ENCODE measurements around the gene INPP1.
"Not testable (repeated sequence)": the region's sequence is repeated elsewhere in the genome, so short reads cannot be mapped to it uniquely, and the experiment has no call there.

INPP1 gene

DNA sequence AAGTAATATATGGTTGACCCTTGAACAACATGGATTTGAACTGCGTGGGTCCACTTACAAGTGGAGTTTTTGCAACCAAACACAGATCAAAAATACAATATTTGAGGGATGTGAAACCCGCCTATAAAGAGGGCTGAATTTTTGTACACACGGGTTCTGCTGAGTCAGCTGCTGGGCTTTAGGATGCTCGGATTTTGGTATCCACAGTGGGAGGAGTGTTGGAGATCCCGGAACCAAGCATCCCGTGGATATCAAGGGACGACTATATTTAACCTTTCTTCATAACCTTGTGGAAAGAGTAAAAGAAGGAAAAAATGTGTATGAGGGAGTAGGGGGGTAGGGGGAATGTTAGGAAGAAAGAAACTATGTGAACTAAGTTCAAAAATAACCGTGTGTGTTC, 10.0 kb upstream of the INPP1 start:
- DNase-seq (ENCODE audit: low read depth in 2 of 3, low spot score in 2 of 3) = no peak

DNA sequence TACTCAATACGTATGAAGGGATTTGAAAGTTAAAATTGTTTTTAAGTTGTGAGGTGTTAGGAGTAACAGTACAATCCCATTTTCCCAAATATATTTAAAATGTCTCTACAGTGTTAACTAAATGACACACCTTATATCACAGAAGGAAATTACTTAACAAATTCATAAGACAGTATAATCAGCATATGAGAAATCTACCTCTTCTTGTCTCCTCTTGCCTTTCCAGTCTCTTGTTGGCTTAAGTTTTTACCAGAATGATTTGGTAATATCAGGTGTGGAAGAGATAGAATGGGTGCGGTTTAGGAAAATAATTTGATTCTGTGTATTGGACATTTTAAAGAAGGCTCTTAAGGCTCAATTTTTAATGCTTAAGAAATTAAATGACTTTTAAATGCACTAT, 9.5 kb upstream of the INPP1 start:
- no peak for DNase-seq (ENCODE audit: low read depth in 2 of 3, low spot score in 2 of 3)

DNA sequence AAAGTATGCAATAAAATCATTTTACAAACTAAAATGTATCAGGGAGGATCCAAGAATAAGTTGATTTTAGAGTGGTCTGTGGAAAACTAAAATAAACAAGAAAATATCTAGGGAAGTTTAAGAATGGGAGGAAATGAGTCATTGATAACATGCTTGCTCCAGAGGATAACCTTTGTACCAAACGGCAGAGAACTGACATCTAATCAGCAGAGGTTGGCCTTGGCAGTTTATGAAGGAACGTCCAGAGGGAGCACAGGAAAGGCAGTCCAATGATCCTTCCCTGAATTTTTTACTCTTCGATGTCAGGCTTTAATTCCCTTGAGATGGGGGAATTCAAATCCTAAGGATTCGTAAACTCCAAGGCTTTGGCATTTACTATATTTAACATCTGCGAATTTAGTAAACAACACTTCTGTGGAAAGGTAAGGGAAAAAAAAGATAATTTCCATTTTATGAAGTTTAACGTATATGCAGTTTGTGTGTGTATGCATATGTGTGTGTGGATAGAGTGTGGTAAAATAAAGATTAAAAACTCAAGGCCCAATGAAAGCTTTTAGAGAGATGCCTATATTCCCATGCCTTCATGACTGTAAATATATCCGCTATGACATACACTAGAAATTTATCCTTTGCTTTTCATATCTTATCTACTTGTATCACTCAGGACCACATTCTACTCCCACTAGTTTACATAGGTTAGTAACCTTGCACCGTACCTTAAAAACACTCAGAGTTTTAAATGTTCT, 8.7 kb upstream of the INPP1 start:
- no peak for DNase-seq (ENCODE audit: low read depth in 2 of 3, low spot score in 2 of 3)

DNA sequence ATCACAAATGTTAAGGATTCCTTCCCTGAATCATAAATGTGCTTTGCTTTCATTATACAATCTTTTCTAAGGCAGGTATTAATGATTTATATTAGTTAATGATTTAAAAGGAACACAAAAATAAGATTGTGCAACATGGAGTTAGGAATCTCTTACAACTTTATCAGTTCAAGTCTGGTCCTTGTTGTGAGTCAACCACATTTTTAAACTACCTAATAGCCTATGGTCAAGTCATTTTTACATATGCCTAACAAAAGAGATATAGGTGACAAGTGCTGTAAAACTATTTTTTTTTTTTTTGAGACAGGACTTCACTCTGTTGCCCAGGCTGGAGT, 8.2 kb upstream of the INPP1 start:
- DNase-seq (ENCODE audit: low read depth in 2 of 3, low spot score in 2 of 3) = no peak

DNA sequence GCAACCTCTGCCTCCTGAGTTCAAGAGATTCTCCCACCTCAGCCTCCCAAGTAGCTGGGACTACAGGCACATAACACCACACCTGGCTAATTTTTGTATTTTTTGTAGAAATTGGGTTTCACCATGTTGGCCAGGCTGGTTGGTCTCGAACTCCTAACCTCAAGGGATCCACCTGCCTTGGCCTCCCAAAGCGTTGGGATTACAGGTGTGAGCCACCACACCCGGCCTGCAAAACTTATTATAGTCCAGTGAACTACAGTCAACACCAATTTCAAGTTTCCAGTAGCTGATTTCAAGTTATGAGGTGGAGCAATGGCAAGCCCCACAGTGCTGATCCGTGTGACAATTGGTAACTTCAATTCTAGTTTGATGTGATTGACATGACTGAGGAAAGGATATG, 7.8 kb upstream of the INPP1 start:
- not testable (repeated sequence) for DNase-seq (ENCODE audit: low read depth in 2 of 3, low spot score in 2 of 3)

DNA sequence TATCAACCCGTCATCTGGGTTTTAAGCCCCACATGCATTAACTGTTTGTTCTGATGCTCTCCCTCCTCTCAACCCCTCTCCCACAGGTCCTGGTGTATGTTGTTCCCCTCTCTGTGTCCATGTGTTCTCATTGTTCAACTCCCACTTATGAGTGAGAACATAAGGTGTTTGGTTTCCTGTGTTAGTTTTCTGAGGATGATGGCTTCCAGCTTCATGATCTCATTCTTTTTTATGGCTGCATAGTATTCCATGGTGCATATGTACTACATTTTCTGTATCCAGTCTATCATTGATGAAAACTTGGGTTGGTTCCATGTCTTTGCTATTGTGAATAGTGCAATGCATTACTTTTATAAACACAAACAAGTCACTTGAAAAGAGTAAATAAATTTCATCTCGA, 7.0 kb upstream of the INPP1 start:
- no peak for DNase-seq (ENCODE audit: low read depth in 2 of 3, low spot score in 2 of 3)

DNA sequence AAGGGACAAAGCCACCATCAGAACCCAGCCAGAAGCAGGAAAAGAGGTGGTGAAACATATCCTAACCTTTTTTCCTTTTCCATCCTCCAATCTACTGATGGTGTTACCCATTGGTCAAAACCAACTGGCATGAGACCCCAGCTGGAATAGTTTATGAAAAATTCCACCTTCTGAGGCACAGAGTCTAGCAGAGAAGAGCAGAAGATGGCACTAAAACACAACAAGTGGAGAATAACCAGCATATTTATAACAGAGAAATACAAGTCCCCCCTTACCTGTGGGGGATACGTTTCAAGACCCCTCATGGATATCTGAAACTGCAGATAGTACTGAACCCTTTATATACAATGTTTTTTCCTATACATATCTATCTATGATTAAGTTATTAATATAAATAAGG, 4.9 kb upstream of the INPP1 start:
- no peak for DNase-seq (ENCODE audit: low read depth in 2 of 3, low spot score in 2 of 3)

DNA sequence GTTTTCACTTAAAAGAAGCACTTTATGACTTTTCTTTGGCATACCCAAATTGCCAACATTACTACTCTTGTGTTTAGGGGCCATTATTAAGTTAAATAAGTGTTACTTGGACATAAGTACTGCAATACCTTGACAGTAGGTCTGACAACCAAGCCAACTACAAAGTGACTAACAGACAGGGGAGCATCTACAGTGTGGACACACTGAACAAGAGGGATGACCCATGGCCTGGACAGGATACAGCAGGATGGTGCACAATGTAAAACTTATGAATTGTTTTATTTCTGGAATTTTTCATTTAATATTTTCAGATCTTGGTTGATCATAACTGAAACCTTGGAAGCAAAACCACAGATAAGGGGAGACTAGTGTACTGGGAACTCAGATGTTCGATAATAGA, 4.0 kb upstream of the INPP1 start:
- DNase-seq (ENCODE audit: low read depth in 2 of 3, low spot score in 2 of 3) = no peak

DNA sequence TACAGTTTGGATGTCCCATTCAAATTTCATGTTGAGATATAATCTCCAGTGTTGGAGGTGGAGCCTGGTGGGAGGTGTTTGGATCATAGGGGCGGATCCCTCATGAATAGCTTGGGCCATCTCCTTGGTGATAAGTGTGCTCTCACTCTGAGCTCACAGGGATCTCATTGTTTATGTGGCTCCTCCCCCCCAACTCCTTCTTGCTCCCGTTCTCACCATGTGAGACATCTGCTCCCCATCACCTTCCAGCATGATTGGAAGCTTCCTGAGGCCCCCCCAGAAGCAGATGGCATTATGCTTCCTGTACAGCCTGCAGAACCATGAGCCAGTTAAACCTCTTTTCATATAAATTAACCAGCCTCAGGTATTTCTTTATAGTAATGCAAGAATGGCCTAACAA, 3.0 kb upstream of the INPP1 start:
- no peak for DNase-seq (ENCODE audit: low read depth in 2 of 3, low spot score in 2 of 3)

DNA sequence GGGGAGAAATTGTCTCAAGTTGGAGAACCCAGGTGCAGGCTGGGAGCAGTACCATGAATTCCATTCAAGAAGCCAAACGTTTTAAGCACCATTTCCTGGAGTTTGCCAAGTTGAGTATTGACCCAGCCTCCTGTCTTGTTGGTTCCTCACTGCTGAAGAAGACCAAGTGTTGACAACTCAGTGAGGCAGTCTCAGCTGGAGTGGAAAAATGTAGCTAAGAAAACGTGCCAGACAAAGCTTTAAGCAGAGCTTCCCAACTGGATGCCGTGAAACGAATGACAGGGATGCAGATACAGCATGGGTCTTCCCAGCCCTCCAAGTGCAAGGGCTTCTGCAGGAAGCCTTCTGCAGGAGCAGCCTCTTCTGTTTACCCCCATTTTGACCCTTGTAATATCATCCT, 778 bp upstream of the INPP1 start:
- no peak for DNase-seq (ENCODE audit: low read depth in 2 of 3, low spot score in 2 of 3)

DNA sequence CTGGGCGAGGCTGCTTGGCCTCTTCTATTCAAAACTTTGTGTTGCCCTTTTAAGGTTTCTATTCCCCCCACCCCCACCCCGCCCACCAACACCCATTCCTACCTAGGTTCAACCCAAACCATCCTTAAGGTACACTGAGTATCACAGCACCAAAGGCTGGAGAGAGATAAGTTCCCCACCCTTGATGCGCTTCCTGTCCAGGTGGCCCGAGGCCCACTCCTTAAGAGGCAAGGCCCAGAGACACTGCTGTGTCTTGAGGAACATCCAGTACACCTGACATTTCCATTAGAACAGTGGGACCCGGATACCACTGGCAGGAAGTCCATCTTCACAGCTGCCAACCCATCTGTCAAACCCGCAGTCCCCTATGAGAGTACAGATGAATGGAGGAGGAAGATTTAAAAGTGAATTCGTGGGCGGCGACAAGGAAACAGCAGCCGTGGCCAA, 277 bp upstream of the INPP1 start:
- DNase-seq (ENCODE audit: low read depth in 2 of 3, low spot score in 2 of 3) = no peak

DNA sequence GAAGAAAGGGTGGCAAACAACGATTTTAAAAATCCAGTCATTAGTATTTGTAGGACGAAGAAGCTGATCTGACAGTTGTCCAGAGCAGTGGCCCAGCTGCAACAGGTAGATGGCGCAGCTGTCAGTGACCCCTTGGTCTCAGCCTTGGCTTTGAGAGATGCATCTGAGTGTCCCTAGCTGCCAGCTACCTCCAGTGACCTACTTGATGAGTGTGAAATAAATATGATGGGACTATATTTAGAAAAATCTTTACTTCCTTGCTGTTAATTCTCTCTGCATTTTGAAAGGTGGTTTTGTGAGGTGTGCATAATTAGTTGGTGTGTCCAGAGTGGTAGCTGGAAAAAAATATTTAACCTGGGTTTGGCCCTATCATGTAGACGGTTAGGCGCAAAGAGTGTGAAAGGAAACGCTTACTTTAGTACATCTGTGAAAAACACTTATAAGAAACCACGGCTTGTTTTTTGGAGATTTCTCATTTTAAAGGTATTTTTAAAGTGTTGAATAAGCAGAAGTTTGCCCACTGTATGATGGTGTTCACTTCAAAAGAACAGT, 963 bp downstream of the INPP1 start:
- DNase-seq (ENCODE audit: low read depth in 2 of 3, low spot score in 2 of 3) = no peak

DNA sequence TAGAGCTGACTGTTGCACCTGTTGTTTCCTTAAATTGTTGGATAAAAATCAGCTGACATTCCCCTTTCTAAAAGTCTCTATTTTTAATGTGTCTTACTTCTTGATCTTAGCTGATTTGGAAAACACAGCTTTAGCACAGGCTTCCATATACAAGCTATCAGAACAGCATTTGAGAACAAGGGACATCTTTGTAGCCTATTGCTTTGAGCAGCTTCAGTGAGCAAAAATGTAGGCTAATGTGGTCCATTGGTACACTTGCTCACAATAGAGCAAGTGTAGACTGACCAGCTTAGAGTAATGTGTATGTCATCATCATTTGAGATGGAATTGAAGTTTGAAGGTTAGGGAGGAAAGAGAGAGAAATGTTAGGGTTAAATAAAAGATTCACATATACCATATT, 7.0 kb downstream of the INPP1 start:
- no peak for DNase-seq (ENCODE audit: low read depth in 2 of 3, low spot score in 2 of 3)

DNA sequence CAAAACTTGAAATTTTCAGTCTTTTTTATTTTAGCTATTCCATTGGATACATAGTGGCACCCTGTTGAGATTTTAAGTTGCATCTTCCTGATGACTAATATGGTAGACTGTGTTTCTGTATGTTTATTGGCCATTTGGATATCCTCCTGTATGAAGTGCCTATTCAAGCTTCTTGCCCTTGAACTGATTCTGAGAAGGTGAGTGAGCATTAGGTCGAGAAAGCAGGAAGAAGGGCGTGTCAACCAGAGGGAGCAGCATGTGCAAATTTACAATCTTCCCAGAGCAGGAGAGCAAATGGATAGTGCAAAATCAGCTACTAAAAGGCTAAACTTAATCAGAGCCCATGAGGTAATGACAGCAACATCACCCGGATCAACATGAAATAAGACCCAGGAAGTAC, 8.6 kb downstream of the INPP1 start:
- no peak for DNase-seq (ENCODE audit: low read depth in 2 of 3, low spot score in 2 of 3)

DNA sequence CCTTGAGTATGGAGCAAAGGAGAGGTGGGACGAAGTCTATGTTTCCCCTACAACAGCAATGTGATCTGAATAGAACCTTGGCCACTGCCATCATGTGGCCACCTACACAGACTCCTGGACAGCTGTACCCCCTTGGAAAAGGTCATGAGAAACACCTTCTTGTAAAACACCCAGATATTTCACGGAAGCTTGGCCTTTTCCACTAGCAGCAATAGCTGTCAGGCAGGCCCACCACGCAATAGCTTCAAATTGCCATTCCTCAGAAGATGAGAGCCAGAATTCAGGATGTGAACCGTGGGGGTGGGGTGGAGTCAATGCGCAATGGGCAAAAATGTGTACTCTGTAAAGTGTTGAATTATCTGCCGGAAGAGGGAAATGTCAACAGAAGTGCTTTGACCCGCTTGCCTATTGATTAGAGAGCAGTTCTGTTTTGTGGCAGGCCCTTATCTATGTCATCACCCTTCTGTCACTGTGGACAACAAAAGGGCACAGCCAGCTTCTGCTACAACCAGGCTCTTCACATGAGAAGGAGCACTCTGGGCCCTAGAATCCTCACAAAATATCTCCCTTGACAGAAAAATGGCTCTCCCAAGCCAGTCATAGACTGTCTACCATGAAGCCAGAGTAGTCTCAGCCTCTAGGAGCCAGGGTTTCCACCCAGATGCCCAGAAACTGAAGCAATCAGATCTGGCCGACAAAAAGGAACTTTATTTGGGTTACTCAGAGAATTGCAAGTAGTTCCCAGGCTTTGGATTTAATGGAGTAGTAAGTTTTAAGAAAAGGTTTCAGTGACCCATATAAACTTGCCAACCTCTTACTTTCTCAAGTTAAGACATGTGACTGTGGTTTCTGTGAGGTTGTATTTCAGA, 9.5 kb downstream of the INPP1 start:
- DNase-seq (ENCODE audit: low read depth in 2 of 3, low spot score in 2 of 3) = no peak

DNA sequence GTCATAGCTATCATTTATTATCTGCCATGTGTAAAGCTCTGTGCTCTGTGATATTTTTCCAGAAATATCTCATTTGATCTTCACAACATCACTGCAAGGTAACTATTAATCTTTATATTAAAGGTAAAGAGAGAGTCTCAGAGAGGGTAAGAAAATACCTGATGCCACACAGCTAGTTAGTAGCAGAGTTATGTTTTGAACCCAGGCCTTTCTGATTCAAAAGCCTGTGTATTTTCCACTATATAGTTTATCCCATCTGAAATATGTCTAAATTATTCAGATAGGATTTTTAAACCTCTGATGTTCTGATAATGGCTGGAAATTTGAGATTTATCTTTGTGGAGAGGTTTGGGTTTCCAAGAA, 10.1 kb downstream of the INPP1 start:
- DNase-seq (ENCODE audit: low read depth in 2 of 3, low spot score in 2 of 3) = no peak

DNA sequence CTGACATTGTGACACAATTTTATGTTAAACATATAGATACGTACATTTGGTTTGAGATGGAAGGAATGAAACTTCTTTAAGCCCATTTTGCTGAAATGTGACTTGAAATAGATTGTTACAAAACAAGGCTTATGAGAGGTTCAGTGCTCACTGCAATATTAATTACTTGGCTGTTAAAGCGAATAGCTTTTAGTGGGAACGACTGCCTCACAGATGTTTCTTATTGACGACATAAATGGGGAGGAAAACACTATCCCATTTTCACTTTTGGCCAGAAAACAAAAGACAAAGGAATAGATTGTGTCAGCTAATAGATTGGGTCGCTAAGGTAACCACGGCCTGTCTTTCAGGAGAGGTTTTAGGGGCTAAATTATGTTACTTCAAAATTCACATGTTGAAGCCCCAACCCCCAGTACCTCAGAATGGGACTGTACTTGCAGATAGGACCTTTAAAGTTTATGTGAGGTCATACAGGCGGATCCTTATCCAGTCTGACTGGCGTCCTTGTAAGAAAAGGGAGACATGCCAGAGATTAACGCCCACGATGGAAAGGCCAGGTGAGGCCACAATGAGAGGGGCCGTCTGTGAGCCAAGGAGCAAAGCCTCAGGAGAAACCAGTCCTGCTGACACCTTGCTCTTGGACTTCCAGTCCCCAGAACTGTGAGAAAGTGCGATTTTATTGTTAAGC, 10.8 kb downstream of the INPP1 start:
- DNase-seq (ENCODE audit: low read depth in 2 of 3, low spot score in 2 of 3) = no peak

DNA sequence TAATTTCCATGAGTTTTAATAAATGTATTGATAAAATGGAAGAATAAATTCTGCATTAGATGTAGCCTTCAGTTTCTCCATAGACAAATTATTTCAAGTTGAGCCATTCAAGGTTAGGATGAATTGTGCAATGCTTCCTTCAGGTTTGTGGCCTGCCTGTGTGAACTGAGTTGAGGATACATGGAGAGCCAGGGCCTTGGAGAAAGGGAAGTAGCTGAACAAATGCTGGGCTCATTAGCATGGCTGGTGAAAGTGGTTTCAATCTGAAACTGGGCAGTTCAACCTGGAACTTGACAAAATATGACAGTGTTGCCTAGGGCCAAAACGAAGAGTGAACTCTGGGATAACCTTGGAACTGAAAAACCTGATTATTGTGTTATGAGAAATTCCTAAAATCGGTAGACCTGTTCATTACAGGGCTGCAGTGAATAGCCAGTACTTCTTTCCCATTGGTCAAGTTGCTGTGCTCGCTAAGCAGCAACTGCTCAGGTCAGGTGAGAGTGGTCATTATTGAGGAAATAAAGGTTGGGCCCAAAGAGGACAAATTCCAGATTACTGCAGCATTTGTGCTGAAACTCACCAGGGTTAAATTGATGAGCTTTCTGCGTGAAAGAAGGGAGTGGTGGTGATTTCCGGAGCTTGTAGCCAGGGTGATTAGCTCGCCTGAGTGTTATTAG, 12.7 kb downstream of the INPP1 start:
- no peak for DNase-seq (ENCODE audit: low read depth in 2 of 3, low spot score in 2 of 3)

DNA sequence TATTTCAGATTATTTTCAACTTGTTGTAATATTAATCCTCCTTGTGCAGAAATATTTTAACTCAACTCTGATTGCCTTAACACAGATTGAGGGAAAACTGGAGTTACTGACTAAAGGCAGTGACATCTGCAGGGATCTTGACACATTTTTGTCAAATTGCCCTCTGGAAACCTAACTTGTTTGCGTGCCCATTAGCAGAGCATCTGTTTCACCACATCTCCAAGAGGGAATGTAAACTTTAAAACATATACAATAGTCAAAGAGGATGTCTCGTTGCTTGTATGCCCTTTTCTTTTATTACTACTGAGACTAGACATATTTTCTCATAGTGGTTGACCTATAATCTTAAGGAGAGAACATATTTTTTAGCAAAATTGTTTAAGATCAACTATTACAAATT, 14.2 kb downstream of the INPP1 start:
- no peak for DNase-seq (ENCODE audit: low read depth in 2 of 3, low spot score in 2 of 3)

DNA sequence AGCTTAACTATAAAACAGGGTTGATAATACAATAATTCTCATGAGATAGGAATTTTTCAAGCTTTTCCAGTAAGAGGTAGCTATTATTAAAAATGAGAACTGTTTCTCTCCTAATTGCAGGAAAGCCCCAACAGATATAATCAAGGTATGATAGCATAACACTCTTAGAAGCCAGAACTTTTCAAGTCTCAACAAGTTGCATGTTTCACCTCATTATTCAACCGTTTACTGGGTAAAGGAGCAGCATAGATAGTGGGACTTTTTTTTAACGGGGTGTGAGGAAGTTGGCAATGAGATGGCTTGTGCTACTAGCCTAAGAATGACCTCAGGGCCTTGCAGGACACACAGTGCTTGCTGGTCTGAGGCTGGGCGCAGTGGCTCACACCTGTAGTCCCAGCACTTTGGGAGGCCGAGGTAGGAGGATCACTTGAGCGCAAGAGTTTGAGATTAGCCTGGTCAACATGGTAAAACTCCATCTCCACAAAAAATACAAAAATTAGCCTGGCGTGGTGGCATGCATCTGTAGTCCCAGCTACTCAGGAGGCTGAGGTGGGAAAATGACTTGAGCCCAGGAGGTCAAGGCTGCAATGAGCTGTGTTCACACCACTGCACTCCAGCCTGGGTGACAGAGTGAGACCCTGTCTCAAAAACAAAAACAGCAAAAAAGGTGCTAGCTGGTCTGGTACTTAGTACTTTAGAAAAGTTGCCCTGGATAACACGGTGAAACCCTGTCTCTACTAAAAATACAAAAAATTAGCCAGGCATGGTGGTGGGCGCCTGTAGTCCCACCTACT, 15.5 kb downstream of the INPP1 start:
- DNase-seq (ENCODE audit: low read depth in 2 of 3, low spot score in 2 of 3) = not testable (repeated sequence)

DNA sequence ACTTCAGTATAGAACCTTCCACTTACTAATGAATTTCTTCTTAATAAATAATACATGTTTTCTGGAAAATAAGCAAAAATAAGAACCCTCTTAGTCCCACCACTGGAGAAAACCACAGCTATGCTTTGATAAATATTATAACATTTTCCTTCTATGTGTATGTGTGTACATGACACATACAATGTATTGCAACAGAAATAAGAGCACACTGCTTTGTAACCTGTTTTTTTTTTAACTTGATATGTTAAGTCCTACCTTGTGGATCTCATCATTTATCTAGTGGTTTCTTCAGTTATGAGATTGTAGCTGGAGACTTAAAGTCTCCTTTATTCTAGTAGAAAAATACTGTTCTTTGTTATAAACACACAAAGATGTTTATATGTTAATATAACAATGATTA, 17.2 kb downstream of the INPP1 start:
- DNase-seq (ENCODE audit: low read depth in 2 of 3, low spot score in 2 of 3) = no peak
